UCSD-AML1 (cell line): ENCODE results near the gene PALM3.
"Not testable (repeated sequence)": the region's sequence is repeated elsewhere in the genome, so short reads cannot be mapped to it uniquely, and the experiment has no call there.

ENCODE experiments used
- DNase-seq: peaks from one replicate; lab custom pipeline; 2025; ENCODE audit not compliant: unreplicated experiment; lab: John Stamatoyannopoulos, UW

PALM3 gene

DNA sequence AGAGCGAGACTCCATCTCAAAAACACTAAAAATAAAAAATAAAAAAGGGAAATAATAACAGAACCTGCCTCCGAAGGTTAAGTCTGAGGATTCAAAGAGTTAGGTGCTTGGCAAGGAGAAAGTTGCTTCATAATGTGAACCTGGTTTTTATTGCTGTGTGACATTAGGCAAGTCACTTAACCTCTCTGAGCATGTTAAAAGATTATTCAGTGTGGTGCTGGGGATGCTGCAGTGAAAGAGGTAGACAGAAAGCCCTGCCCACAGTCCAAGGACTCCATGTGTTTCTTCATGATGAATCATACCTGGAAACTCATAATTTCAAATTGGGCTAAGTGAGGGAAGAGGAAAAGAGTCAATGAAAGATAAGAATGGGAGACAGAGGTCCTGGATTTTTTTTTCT is 27.9 kb downstream of the PALM3 start:
- no peak for DNase-seq

DNA sequence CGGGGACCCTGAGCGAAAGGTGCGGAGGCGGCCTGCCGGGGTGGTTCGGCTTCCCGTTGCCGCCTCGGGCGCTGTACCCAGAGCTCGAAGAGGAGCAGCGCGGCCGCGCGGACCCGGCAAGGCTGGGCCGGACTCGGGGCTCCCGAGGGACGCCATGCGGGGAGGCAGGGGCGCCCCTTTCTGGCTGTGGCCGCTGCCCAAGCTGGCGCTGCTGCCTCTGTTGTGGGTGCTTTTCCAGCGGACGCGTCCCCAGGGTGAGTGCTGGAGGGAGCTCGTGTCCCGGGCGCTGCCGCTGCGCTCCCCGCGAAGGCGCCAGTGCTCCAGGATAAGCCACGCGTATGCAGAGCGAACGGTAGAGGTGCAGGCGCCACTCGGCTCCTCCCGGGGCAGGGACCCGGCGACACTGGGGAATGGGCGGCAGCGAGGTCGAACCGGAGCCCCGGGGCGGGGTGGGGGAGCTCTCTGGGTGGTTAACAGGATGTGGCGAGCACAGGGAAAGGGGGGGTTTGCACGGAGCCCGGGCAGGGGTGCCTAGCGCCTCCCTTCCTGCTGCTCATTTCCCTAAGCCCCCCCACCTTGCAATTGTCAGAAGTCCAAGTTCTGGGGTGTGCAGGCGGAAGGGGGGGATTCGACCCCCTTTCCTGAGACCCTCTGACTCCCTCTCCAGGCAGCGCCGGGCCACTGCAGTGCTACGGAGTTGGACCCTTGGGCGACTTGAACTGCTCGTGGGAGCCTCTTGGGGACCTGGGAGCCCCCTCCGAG is 30.0 kb downstream of the PALM3 start, which contains the start of gene IL27RA:
Gene IL27RA (plus strand): TSS at position 44 of the 762 bp plus-strand sequence. CDS start 111 bp downstream, at position 155.
- DNase-seq: peak; percentile 84

DNA sequence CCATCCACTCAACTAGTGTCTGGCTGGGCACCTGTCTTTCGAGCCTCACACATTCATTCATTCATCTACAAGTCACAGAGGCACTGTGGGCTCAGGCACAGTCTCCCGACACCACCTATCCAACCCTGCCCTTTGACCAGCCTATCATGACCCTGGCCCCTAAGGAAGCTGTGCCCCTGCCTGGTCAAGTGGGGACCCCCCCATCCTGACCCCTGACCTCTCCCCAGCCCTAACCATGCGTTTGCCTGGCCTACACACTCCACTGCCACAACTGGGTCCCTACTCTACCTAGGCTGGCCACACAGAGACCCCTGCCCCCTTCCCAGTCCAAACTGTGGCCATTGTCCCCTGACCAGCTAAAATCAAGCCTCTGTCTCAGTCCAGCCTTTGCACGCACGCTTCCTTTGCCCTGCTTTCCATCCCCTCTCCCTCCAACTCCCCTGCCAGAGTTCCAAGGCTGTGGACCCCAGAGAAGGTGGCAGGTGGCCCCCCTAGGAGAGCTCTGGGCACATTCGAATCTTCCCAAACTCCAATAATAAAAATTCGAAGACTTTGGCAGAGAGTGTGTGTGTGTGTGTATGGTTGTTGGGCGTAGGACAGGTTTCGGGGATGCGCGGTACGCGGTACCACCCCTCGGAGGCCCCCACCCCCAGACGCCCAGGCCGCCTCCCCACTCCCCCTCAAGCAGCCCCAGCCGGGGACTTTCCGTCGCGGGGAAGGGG is 30.7 kb downstream of the PALM3 start:
- no peak for DNase-seq

DNA sequence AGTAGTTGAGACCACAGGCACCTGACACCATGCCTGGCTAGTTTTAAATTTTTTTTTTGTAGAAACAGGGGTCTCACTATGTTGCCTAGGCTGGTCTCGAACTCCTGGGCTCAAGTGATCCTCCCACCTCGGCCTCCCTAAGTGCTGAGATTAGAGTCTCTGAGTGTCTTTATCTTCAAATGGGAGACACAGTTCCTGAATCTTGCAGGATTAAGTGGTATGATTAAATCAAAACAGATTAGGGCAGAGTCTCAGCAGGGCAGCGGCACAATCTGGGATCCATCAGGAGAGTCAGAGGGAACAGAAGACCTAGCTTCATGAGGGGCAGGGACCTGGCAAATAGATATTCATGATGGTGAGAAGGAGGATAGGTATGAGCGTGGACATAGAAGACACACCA is 33.0 kb downstream of the PALM3 start:
- DNase-seq: no peak

DNA sequence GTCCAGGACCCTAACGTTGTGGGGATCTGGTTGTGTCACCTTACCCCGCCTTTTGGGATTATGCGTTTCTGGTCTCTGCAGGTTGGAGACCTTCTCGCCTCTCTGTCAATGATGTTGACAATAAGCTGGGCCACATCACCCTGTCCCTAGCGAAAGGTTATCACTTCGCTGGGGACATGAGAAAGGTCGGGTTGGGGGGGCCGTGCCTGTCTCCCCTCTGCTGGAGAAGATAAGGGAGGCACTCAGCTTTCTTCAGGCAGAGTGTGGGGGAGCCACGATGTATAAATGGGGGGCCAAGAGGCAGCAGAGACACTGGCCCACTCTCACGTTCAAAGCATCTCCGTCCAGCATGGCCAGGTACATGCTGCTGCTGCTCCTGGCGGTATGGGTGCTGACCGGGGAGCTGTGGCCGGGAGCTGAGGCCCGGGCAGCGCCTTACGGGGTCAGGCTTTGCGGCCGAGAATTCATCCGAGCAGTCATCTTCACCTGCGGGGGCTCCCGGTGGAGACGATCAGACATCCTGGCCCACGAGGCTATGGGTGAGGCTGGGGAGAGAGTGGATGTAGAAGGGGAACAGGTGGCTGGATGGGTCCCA is 33.9 kb downstream of the PALM3 start, which contains the start of gene RLN3:
Gene RLN3 (plus strand): TSS at position 293 of the 595 bp plus-strand sequence. CDS start 57 bp downstream, at position 350.
- no peak for DNase-seq

DNA sequence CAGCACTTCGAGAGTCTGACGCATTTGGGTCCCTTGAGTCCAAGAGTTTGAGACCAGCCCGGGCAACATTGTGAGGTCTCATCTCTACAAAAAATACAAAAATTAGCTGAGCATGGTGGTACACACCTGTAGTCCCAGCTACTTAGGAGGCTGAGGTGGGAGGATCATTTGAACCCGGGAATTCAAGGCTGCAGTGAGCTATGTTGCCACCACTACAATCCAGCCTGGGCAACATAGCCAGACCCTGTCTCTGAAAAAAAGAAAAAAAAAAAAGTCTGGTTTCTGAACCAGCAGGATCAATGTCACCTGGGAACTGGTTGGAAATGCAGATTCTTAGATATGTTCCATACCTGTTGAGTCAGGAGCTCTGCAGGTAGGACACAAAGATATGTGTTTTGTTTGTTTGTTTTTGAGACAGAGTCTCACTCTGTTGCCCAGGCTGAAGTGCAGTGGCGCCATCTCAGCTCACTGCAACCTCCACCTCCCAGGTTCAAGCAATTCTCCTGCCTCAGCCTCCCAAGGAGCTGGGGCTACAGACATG is 35.2 kb downstream of the PALM3 start:
- not testable (repeated sequence) for DNase-seq

DNA sequence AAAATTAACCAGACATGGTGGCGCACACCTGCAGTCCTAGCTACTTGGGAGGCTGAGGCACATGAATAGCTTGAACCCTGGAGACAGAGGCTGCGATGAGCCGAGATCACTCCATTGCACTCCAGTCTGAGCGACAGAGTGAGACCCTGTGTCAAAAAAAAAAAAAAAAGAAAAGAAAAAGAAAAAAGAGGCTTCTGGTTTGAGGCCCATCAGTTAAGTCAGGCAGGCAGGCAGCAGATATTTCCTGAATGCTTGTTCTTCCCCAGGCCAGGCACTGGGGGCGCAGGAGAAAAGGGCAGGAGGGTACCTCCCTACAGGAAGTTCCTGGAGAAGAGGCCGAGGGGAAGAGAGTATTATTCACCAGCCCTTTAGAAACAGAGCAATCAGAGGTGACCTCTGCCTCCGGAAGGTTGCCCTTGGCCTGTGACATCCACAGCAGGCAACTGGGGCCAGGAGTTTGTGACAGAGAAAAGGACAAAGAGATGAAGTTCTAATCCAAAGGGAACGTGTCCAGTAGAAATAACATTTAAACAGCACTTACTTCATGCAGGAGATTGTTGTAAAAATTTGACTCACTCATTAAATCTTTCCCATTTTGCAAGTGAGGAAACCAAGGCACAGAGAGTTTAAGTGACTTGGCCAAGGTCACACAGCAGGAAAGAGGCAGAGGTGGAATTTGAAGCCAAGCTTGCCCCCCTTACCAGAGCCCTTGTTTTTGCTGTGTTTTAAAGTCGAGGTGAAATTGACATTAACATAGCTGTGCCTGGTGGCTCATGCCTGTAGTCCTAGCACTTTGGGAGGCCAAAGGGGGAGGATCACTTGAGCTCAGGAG is 38.3 kb downstream of the PALM3 start:
- DNase-seq: peak; percentile 71

DNA sequence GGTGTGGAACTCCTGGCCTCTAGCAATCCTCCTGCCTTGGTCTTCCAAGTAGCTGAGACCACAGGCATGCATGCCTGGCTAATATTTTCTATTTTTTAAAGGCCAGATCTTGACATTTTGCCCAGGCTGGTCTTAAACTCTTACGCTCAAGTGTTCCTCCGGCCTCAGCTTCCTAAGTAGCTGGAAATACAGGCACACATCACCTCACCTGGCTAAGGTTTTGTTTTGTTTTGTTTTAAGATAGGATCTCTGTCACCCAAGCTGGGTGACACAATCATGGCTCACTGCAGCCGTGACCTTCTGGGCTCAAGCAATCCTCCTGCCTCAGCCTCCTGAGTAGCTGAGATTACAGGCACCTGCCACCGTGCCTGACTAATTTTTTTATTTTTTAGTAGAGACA is 39.4 kb downstream of the PALM3 start:
- no peak for DNase-seq

DNA sequence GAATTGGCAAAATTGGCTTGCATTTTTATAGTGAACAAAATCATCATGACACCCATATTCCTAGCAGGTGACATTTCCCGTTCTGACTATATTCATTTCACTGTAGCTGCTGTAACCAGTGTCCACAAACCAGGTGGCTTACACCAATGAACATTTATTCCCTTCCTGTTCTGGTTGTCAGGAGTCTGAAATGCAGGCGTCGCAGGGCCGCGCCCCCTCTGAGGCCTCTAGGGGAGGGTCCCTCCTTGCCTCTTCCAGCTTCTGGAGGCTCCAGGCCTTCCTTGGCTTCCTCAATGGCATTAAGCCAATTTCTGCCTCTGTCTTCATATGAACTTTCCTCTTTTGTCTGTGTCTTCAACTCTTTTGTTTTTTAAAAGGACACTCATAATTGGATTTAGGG is 40.4 kb downstream of the PALM3 start:
- DNase-seq: peak; percentile 23

DNA sequence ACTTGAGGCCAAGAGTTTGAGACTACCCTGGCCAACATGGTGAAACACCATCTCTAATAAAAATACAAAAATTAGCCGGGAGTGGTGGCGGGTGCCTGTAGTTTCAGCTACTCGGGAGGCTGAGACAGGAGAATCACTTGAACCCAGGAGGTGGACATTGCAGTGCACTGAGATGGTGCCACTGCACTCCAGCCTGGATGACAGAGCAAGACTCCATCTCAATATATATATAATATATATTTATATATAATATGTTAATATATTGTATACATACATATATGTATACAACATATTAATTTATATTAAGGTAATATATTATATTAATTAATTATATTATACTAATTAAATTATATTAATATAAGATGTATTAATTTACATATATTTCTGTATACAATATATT is 42.1 kb downstream of the PALM3 start:
- DNase-seq: not testable (repeated sequence)

DNA sequence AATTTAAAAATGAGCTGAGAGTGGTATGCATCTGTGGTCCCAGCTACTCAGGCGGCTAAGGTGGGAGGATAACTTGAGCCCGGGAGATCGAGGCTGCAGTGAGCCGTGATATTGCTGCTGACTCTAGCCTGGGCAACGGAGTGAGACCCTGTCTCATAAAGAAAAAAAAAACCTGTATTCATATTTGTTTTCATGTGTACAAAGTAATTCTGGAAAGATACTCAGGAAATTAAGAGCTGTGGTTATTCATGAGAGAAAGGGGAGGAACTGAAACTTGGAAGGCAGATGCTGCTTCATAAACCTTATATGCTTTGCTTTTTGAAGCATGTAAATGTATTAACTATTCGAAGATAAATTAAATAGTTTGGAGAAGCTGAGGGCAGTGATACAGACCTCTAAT is 42.8 kb downstream of the PALM3 start:
- no peak for DNase-seq

DNA sequence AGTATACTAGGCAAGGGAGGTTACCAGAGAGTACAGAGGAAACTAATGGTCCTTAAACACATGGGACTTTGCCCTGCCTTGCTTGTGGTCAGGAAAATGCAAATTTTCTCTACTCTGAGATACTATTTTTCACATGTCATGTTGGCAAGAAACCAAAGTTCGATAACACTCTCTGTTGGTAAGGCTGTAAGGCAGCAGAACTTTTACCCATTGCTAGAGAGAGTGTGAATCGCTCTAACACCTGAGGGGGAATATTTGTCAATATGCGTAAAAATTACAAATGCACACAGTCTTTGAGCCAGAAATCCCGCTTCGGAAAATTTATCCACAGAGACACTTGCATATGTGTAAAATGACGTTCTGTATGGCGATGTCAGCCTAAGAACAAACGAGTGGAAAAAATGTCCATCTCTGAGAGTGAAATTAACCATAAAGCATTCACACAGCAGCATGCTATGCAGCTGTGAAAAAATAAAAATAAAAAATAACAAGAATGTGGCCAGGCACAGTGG is 46.3 kb downstream of the PALM3 start:
- no peak for DNase-seq

DNA sequence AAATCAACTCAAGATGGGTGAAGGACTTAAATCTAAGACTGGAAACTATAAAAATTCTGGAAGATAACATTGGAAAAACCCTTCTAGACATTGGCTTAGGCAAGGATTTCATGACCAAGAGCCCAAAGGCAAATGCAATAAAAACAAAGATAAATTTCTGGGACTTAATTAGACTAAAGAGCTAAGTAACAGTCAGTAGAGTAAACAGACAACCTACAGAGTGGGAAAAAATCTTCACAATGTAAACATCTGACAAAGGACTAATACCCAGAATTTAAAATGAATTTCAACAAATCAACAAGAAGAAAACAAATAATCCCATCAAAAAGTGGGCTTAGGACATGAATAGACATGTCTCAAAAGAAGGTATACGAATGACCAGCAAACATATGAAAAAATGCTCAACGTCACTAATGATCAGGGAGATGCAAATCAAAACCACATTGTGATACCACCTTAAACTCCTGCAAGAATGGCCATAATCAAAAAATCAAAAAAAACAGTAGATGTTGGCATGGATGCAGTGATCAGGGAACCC is 49.4 kb downstream of the PALM3 start:
- no peak for DNase-seq

DNA sequence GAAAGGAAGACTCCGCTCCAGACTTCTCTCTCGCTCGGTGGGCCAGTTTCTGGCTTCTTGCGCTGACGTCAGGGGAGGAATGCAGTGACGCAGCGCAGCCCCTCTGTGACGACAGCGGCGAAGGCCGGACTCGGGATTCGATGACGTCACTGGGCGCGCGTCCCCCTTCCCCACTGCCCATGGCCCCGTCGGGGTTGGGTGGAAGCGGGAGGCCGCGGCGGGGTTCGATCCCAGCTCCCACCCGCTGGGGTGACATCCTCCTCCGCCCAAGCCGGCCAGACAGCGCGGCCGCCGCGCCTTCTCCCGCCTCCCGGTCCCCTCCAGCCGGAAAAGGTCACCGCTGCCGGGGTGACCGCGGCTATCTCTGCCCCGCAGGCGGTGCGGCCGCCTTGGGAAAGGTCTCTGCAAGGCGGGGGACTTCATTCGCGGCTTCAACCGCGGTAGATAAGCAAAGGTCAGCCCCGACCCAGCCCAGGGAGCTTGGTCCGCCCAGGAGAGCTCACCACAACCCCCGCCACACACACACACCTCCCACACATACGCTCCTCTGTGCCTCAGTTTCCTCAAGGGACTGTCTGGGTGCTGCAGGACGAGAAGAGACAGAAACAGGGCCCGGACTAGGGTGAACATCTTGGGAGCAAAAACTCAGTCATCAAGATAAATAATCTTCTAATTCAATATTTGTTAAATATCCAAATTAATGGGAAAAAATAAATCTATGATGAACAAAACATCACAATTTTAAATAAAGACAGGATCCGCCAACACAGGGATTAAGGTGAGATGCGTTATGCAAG is 54.9 kb downstream of the PALM3 start:
- peak; percentile 96 for DNase-seq

DNA sequence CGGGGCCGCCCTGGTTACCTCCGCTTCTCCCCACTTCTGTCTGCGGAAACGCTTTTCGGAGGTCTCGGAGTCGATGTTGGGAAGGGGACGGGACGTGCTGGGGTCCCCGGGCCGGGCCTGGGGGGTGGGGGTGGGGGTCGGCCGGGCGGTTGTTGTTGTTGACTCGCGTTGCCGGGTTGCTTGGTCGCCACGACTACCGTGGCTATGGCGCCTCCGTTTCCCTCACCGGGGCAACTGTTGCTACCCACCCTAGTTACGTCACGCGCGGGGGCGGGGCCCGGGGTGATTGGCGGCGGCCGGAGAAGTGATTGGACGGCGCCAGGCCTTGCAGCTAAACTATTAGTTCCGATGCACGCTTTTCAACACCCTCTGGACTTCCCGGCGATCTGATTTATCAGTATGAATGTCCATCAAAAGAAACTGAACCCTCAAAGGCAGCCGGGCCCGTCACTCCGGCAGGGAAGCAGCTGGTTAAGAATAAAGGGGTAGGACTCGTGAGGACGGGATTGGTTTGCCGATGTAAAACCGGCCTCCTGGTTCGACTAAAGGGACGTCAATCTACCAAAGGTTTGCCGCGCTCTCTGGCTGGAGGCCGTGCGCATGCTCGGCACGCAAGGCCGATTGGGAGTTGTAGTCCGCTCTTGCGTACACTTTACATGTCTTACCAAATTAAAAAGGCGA is 55.7 kb downstream of the PALM3 start, which contains the start of gene RFX1:
Gene RFX1 (minus strand): TSS at position 236 of the 681 bp plus-strand sequence. CDS start 12,477 bp downstream, outside the sequence.
- DNase-seq: peak; percentile 98

DNA sequence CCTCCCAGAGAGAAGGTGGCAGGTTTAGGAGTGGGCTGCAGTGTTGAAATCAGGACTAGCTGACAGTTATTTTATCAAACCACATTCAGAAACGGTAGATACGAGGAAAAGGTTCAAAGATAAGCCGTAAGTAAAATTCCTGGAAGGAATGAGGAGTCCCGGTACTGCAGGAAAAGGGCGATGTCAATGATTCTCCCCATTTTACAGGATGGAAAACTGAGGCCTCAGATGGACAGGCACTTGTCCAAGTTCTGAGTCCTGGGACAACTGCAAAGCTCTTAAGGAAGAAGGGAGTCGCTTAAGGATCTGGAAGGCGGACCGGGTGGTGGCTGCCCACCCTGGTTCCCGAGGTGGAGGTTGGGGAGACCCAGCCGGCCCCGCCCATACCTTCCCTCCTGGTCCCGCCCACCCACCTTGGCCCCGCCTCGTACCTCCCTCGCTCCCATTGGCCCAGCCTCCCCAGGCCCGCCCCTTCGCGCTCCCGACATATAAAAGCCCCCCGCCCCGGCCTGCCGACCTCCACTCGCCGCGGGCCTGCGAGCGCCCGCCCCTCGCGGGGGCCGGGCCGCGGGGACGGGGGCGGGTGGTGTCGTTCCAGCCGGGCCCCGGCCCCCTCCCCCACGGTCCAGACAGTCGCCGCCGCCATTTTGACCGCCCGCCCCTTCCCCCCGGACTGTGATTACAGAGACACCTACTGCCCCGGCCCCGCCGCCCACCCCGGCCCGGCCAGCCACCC is 56.4 kb downstream of the PALM3 start:
- peak; percentile 90 for DNase-seq

DNA sequence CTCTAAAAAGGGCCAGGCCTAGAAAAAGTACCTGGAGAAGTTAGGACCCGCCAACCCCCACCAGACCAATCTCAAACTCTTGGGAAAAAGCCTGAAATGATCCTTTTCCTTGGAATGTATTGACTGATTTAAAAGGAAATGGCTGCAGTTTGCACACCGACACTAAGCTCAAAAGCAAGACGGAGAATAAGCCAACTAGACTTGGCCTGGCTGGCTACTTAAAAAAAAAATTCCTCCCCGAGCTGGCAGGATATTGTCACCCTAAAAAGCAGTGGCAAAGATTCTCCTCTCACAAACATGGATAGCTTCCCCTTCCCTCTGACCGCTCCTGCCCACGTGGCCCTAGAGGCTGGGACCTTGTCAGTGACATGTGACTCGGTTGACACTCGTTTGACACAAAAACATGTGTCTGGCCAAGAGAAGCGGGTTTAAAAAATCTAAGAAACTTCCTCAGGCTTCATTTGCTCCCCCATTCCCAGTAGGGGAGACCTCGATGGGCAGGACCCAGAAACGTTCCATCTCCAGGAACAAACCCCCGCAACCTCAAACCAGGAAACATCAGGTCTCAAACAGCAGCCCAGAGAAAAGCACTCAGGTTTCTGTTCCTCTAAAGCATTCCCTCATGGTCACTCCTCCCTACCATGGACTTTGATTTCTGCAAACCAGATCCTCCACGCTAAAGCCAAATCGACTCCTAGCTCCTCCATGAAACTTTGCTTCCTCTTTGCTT is 57.1 kb downstream of the PALM3 start:
- peak; percentile 66 for DNase-seq
